IMR-90 (cell line): ENCODE measurements around the gene FGD3. TPM values are rescaled to one million over a fixed set of nuclear protein-coding genes. Genes with fewer than 3 reads are reported as not detected.

Experiments
- ATAC-seq: fragments of 200-7000 bp; cut with Tn5 transposase; 2 replicates; pipeline ENCODE4 v1.9.1; 2020; ENCODE audit warnings: low read depth, mild to moderate bottlenecking, moderate library complexity
- BruUV-seq: library from RNA; stranded (reverse); fragments of 400-500 nt; replicated peaks from 2 replicates; lab custom pipeline; 2021; lab: Mats Ljungman, UMichigan
- CTCF ChIA-PET: fragments of 300-600 bp; formaldehyde crosslinking; extraction: SDS; loops from one replicate; lab custom pipeline; 2021; ENCODE audit warnings: antibody characterized with exemption; lab: Yijun Ruan, JAX
- POLR2A ChIA-PET: fragments of 300-600 bp; sonication (Branson Sonifier 250); formaldehyde crosslinking; loops from one replicate; lab custom pipeline; 2022; ENCODE audit warnings: antibody characterized with exemption; ENCODE audit not compliant: unreplicated experiment; lab: Charles Lee
- DNase-seq: peaks from one replicate; pipeline ENCODE4 v3.0.0; 2013
- H2AFZ ChIP-seq: replicated peaks from 2 replicates; pipeline ENCODE3; 2013; ENCODE audit warnings: low read length, mild to moderate bottlenecking; ENCODE audit not compliant: poor library complexity
- H2AK5ac ChIP-seq: 2 replicates; pipeline ENCODE4 v1.6.1; 2013; ENCODE audit warnings: low read depth, low read length, inconsistent platforms
- H2AK9ac ChIP-seq: replicated peaks from 2 replicates; pipeline ENCODE3; 2013; ENCODE audit warnings: mild to moderate bottlenecking, low read depth, low read length, moderate library complexity; ENCODE audit not compliant: poor library complexity
- H2BK120ac ChIP-seq: 2 replicates; pipeline ENCODE4 v1.6.1; 2013; ENCODE audit warnings: low read depth, low read length, inconsistent platforms
- H2BK15ac ChIP-seq: 3 replicates; pipeline ENCODE4 v1.6.1; 2013; ENCODE audit warnings: low read depth, low read length, inconsistent platforms
- H2BK20ac ChIP-seq: 2 replicates; pipeline ENCODE4 v1.6.1; 2013; ENCODE audit warnings: low read depth, mild to moderate bottlenecking, inconsistent platforms, low read length, moderate library complexity
- H2BK5ac ChIP-seq: 2 replicates; pipeline ENCODE4 v1.6.1; 2013; ENCODE audit warnings: mild to moderate bottlenecking, low read depth, low read length, inconsistent platforms; ENCODE audit not compliant: poor library complexity, severe bottlenecking
- H3K14ac ChIP-seq: replicated peaks from 2 replicates; pipeline ENCODE4 v1.6.1; 2013; ENCODE audit warnings: low read depth, low read length, inconsistent platforms
- H3K18ac ChIP-seq: 2 replicates; pipeline ENCODE4 v1.6.1; 2013; ENCODE audit warnings: low read depth, low read length, control low read depth
- H3K23ac ChIP-seq: 2 replicates; pipeline ENCODE4 v1.6.1; 2013; ENCODE audit warnings: low read depth, low read length, inconsistent platforms
- H3K27ac ChIP-seq: 2 replicates; pipeline ENCODE4 v1.5.1; 2013; ENCODE audit warnings: mild to moderate bottlenecking, control low read depth, low read length; ENCODE audit not compliant: insufficient read depth
- H3K27me3 ChIP-seq: 2 replicates; pipeline ENCODE4 v1.6.1; 2013; ENCODE audit warnings: low read length; ENCODE audit not compliant: control insufficient read depth, insufficient read depth
- H3K36me3 ChIP-seq: 2 replicates; pipeline ENCODE4 v1.6.1; 2013; ENCODE audit warnings: low read length, mixed read lengths; ENCODE audit not compliant: control insufficient read depth, insufficient read depth
- H3K4ac ChIP-seq: 2 replicates; pipeline ENCODE4 v1.6.1; 2013; ENCODE audit warnings: low read depth, low read length, inconsistent platforms
- H3K4me1 ChIP-seq: 2 replicates; pipeline ENCODE4 v1.6.1; 2013; ENCODE audit warnings: low read length, mixed read lengths; ENCODE audit not compliant: control insufficient read depth, insufficient read depth
- H3K4me2 ChIP-seq: 2 replicates; pipeline ENCODE4 v1.6.1; 2013; ENCODE audit warnings: low read depth, mild to moderate bottlenecking, control low read depth, low read length, moderate library complexity
- H3K4me3 ChIP-seq: 2 replicates; pipeline ENCODE4 v1.5.1; 2013; ENCODE audit warnings: low read depth, mild to moderate bottlenecking, control low read depth, low read length, moderate library complexity; ENCODE audit not compliant: insufficient read depth
- H3K56ac ChIP-seq: 2 replicates; pipeline ENCODE4 v1.6.1; 2013; ENCODE audit warnings: low read length, inconsistent platforms; ENCODE audit not compliant: insufficient read depth; ENCODE audit errors: extremely low read depth
- H3K79me1 ChIP-seq, 2 experiments: 2 replicates each; pipeline ENCODE4 v1.6.1; 2013; ENCODE audit warnings: low read length in 2 of 2, inconsistent platforms in 1 of 2, low read depth in 1 of 2
- H3K9ac ChIP-seq: 2 replicates; pipeline ENCODE4 v1.6.1; 2013; ENCODE audit warnings: low read depth, low read length, control low read depth
- H3K9me1 ChIP-seq: 2 replicates; pipeline ENCODE4 v1.6.1; 2013; ENCODE audit warnings: low read length, inconsistent platforms; ENCODE audit not compliant: insufficient read depth
- H3K9me3 ChIP-seq: 2 replicates; pipeline ENCODE4 v1.6.1; 2013; ENCODE audit warnings: low read length; ENCODE audit not compliant: control insufficient read depth, insufficient read depth
- H4K20me1 ChIP-seq: 2 replicates; pipeline ENCODE4 v1.6.1; 2013; ENCODE audit warnings: low read length, inconsistent platforms; ENCODE audit not compliant: insufficient read depth
- H4K5ac ChIP-seq: 2 replicates; pipeline ENCODE4 v1.6.1; 2013; ENCODE audit warnings: mild to moderate bottlenecking, low read depth, low read length, control low read depth
- H4K8ac ChIP-seq, 2 experiments: 2 replicates each; pipeline ENCODE4 v1.6.1; 2013; ENCODE audit warnings: low read depth in 2 of 2, low read length in 2 of 2, control low read depth in 1 of 2, inconsistent platforms in 1 of 2
- H4K91ac ChIP-seq: 2 replicates; pipeline ENCODE4 v1.6.1; 2013; ENCODE audit warnings: low read depth, low read length, inconsistent platforms; ENCODE audit not compliant: insufficient read depth
- BHLHE40 ChIP-seq: fragments of 150-350 bp; IDR thresholded peaks from 2 replicates; pipeline ENCODE4 v1.6.1; 2016; ENCODE audit warnings: mild to moderate bottlenecking, low read depth, low read length
- CEBPB ChIP-seq: IDR thresholded peaks from 2 replicates; pipeline ENCODE4 v1.6.1; 2012; ENCODE audit warnings: low read depth, low read length, improper control_type of control experiment
- CHD1 ChIP-seq: IDR thresholded peaks from 2 replicates; pipeline ENCODE4 v1.6.1; 2012; ENCODE audit warnings: low read depth, low read length, improper control_type of control experiment
- FOS ChIP-seq: fragments of 150-350 bp; IDR thresholded peaks from 2 replicates; pipeline ENCODE4 v1.6.1; 2016; ENCODE audit warnings: low read depth, low read length
- MAFK ChIP-seq: IDR thresholded peaks from 2 replicates; pipeline ENCODE4 v1.6.1; 2012; ENCODE audit warnings: low read depth, low read length, improper control_type of control experiment
- MAZ ChIP-seq: IDR thresholded peaks from 2 replicates; pipeline ENCODE4 v1.6.1; 2012; ENCODE audit warnings: low read depth, mild to moderate bottlenecking, low read length, improper control_type of control experiment, moderate library complexity, borderline replicate concordance
- MXI1 ChIP-seq: IDR thresholded peaks from 2 replicates; pipeline ENCODE4 v1.6.1; 2012; ENCODE audit warnings: low read depth, mild to moderate bottlenecking, low read length, moderate library complexity, borderline replicate concordance
- NFE2L2 ChIP-seq: fragments of 150-350 bp; IDR thresholded peaks from 2 replicates; pipeline ENCODE4 v1.6.1; 2016; ENCODE audit warnings: low read depth, mild to moderate bottlenecking, low read length
- POLR2A ChIP-seq: IDR thresholded peaks from 2 replicates; pipeline ENCODE4 v1.6.1; 2012; ENCODE audit warnings: mild to moderate bottlenecking, low read depth, low read length
- RAD21 ChIP-seq: IDR thresholded peaks from 2 replicates; pipeline ENCODE4 v1.6.1; 2012; ENCODE audit warnings: low read length, improper control_type of control experiment
- RCOR1 ChIP-seq: IDR thresholded peaks from 2 replicates; pipeline ENCODE4 v1.6.1; 2012; ENCODE audit warnings: mild to moderate bottlenecking, low read length, improper control_type of control experiment; ENCODE audit not compliant: insufficient replicate concordance
- RFX5 ChIP-seq: IDR thresholded peaks from 2 replicates; pipeline ENCODE4 v1.8.0; 2012; ENCODE audit warnings: low read depth, mild to moderate bottlenecking, low read length, moderate library complexity
- SMC3 ChIP-seq: fragments of 150-350 bp; IDR thresholded peaks from 2 replicates; pipeline ENCODE4 v1.6.1; 2016; ENCODE audit warnings: low read depth, mild to moderate bottlenecking, antibody characterized with exemption, low read length, moderate library complexity
- WGBS, 2 experiments: methylation state at CpG; one replicate each; pipeline versions ENCODE4 v1.1.5 to v1.1.7; 2013; ENCODE audit warnings: missing lambda C conversion rate in 2 of 2; ENCODE audit not compliant: insufficient read length in 1 of 2; ENCODE audit errors: extremely low coverage in 2 of 2; 5-methylcytosine and 5-hydroxymethylcytosine counted together
- dilution Hi-C: fragments of 300-500 bp; cut with HindIII; formaldehyde crosslinking; loops from one replicate; pipeline ENCODE4 v1.14.3; 2018; ENCODE audit warnings: low sequenced_read_pairs; ENCODE audit not compliant: unreplicated experiment
- in situ Hi-C: fragments of 300-500 bp; cut with MboI; formaldehyde crosslinking; loops from 3 replicates; pipeline ENCODE4 v1.14.3; 2019; ENCODE audit warnings: low sequenced_read_pairs, inconsistent platforms, mixed read lengths
- intact Hi-C: fragments of 100-400 bp; cut with micrococcal nuclease; formaldehyde crosslinking; loops from 2 replicates; pipeline ENCODE4 v1.10.0; 2022
- polyA plus RNA-seq, 3 experiments: library from polyadenylated mRNA; depleted of rRNA; stranded (reverse); fragments of >200 nt; gene quantifications; 2 replicates each; pipeline ENCODE4 v1.2.3, GENCODE V29; 2012; ENCODE audit warnings: low replicate concordance in 1 of 3
- total RNA-seq: library from RNA; depleted of rRNA; stranded (reverse); fragments of >200 nt; gene quantifications from 2 replicates; pipeline ENCODE4 v1.2.3, GENCODE V29; 2012
- TF ChIP-seq, protein P1 (sequence below): conservative IDR thresholded peaks from 2 replicates; pipeline ENCODE4 v1.5.1; 2012; ENCODE audit warnings: mild to moderate bottlenecking, low read depth, low read length, improper control_type of control experiment
- TF ChIP-seq, protein P2 (sequence below): fragments of 150-350 bp; IDR thresholded peaks from 2 replicates; pipeline ENCODE4 v1.6.1; 2016; ENCODE audit warnings: low read depth, mild to moderate bottlenecking, low read length, moderate library complexity, borderline replicate concordance
- TF ChIP-seq, protein P3 (sequence below): fragments of 150-350 bp; IDR thresholded peaks from 2 replicates; pipeline ENCODE4 v1.6.1; 2017; ENCODE audit warnings: mild to moderate bottlenecking, antibody characterized with exemption, low read length, low read depth

The FGD3 gene
- total and polyA plus RNA-seq, 2 of the 4 experiments (the other 2 are of a cell fraction): not detected

DNA sequence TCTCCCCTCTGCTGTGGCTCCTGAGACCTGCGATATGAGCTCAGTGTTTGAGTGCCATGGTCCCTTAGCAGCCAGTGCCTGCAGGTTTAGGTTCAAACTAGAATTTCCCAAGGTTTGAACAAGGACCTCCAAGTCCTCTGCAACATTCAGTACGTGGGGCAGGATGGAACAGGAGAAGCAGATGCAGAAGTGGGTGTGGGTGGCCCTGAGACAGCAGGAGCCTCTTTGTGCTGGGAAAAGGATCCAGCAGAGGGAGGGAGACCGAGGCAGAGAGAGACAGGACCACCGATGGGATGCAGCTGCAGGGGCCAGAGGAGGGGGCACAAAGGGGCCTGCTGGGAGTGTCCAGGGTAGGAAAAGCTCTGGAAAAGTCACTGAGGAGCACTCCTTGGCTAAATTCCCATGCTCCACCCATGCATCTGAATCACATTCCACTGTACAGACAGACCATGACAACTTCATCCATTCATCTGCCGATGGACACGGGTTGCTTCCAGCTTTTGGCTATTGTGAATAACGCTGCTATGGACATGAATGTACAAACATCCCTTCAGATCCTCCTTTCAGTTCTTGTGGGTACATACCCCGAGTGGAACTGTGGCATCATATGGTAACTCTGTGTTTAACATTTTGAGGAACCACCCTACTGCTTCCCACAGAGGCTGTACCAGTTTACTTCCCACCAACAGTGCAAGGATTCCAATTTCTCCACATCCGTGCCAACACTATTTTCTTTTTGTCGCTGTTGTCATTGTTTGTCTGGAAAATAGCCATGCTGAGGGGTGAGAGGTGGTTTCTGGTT, 84.5 kb downstream of the FGD3 start:
- Histone ChIP-seq H2AFZ (no peak overlapping the region), H4K91ac (no peak overlapping the region), H2BK15ac (no peak overlapping the region), H3K56ac (no peak overlapping the region), H3K36me3 (no peaks in the 10 kb centered on the region), H2AK9ac (no peak overlapping the region), H3K4ac (no peak overlapping the region), H3K79me1 (no peaks in the 10 kb centered on the region), H4K8ac (no peak overlapping the region), H3K4me1 (no peaks in the 10 kb centered on the region), H3K4me2 (no peak overlapping the region), H3K27ac (no peak overlapping the region), H3K9ac (no peak overlapping the region), H3K4me3 (no peak overlapping the region), H3K9me3 (no peaks in the 10 kb centered on the region), H2BK5ac (no peak overlapping the region), H4K5ac (no peak overlapping the region), H3K18ac (no peak overlapping the region), H3K27me3 (peaks cover 26% of the 10 kb centered on the region), H2BK120ac (no peak overlapping the region), H3K9me1 (no peaks in the 10 kb centered on the region), H3K23ac (no peak overlapping the region), H4K20me1 (no peaks in the 10 kb centered on the region), H2BK20ac (no peak overlapping the region), H2AK5ac (no peak overlapping the region), H3K14ac (no peak overlapping the region)
- ChIA-PET POLR2A (no interaction called here), CTCF (no interaction called here)
- TF ChIP-seq MAFK (no peak), MAZ (no peak), CEBPB (no peak), RAD21 (no peak), MXI1 (no peak), NFE2L2 (no peak), RCOR1 (no peak), CHD1 (no peak), BHLHE40 (no peak), SMC3 (no peak), RFX5 (no peak), FOS (no peak), POLR2A (no peak)
- TF ChIP-seq, protein P1, sequence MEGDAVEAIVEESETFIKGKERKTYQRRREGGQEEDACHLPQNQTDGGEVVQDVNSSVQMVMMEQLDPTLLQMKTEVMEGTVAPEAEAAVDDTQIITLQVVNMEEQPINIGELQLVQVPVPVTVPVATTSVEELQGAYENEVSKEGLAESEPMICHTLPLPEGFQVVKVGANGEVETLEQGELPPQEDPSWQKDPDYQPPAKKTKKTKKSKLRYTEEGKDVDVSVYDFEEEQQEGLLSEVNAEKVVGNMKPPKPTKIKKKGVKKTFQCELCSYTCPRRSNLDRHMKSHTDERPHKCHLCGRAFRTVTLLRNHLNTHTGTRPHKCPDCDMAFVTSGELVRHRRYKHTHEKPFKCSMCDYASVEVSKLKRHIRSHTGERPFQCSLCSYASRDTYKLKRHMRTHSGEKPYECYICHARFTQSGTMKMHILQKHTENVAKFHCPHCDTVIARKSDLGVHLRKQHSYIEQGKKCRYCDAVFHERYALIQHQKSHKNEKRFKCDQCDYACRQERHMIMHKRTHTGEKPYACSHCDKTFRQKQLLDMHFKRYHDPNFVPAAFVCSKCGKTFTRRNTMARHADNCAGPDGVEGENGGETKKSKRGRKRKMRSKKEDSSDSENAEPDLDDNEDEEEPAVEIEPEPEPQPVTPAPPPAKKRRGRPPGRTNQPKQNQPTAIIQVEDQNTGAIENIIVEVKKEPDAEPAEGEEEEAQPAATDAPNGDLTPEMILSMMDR: no peak
- TF ChIP-seq, protein P2, sequence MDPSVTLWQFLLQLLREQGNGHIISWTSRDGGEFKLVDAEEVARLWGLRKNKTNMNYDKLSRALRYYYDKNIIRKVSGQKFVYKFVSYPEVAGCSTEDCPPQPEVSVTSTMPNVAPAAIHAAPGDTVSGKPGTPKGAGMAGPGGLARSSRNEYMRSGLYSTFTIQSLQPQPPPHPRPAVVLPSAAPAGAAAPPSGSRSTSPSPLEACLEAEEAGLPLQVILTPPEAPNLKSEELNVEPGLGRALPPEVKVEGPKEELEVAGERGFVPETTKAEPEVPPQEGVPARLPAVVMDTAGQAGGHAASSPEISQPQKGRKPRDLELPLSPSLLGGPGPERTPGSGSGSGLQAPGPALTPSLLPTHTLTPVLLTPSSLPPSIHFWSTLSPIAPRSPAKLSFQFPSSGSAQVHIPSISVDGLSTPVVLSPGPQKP: no peak
- TF ChIP-seq, protein P3, sequence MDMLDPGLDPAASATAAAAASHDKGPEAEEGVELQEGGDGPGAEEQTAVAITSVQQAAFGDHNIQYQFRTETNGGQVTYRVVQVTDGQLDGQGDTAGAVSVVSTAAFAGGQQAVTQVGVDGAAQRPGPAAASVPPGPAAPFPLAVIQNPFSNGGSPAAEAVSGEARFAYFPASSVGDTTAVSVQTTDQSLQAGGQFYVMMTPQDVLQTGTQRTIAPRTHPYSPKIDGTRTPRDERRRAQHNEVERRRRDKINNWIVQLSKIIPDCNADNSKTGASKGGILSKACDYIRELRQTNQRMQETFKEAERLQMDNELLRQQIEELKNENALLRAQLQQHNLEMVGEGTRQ: no peak
- dilution Hi-C loops: no loop called here
- ATAC-seq (no peak), DNase-seq (no peak)
- intact Hi-C loops: no loop called here
- no CpG with 5 or more reads among the region's 10 CpGs for WGBS, 2 experiments
- BruUV-seq: no TSS peak
- in situ Hi-C loops: no loop called here
